Panc1 (cell line): ENCODE measurements around the gene MAP7.

ENCODE experiments used
- POLR2AphosphoS5 ChIP-seq: IDR thresholded peaks from 2 replicates; pipeline ENCODE4 v1.6.1; 2012; ENCODE audit warnings: mild to moderate bottlenecking, low read depth, low read length, moderate library complexity
- TF ChIP-seq, protein P1 (sequence below): fragments of 450-650 bp; IDR thresholded peaks from 2 replicates; pipeline ENCODE4 v1.5.1; 2017; ENCODE audit warnings: mild to moderate bottlenecking

DNA sequence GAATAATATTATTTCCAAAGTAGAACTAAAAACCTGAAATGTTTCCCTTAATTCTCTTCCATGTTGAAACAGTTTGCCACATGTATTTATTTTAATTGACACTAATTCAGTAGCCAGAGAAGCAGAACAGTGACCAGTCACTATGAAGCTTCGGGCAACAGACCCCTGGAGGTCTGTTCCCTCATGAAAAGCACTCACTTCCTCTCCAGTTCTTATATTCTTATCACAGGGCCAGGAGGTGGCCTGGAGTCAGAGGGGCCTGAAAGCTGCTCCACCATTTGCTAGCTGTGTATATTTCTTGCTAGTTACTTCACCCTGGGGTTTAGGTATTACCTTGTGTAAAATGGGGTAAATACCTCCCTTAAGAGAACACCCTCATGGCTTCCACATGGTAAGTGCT is 49.1 kb downstream of the MAP7 start:
- no peak for TF ChIP-seq POLR2AphosphoS5
- TF ChIP-seq, protein P1, sequence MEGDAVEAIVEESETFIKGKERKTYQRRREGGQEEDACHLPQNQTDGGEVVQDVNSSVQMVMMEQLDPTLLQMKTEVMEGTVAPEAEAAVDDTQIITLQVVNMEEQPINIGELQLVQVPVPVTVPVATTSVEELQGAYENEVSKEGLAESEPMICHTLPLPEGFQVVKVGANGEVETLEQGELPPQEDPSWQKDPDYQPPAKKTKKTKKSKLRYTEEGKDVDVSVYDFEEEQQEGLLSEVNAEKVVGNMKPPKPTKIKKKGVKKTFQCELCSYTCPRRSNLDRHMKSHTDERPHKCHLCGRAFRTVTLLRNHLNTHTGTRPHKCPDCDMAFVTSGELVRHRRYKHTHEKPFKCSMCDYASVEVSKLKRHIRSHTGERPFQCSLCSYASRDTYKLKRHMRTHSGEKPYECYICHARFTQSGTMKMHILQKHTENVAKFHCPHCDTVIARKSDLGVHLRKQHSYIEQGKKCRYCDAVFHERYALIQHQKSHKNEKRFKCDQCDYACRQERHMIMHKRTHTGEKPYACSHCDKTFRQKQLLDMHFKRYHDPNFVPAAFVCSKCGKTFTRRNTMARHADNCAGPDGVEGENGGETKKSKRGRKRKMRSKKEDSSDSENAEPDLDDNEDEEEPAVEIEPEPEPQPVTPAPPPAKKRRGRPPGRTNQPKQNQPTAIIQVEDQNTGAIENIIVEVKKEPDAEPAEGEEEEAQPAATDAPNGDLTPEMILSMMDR, result no peak
